Transverse colon (tissue), 4 donors: ENCODE results near the gene DRC7. TPM values are rescaled to one million over a fixed set of nuclear protein-coding genes. Genes with fewer than 3 reads are reported as not detected.
A peak's percentile ranks its signal among the peaks of the same experiment; 100 is the strongest.

ENCODE experiments used
- DNase-seq: peaks from one replicate; pipeline ENCODE4 v3.0.0-alpha.2; 2019
- H3K27ac ChIP-seq, 4 donors: fragments of 200-600 bp; sonication (generic); 2 replicates each; pipeline ENCODE4 v1.5.1; 2016 to 2018; ENCODE audit warnings: inconsistent platforms in 4 of 4
- H3K27me3 ChIP-seq: fragments of 200-600 bp; sonication (generic); 2 replicates; pipeline ENCODE4 v1.5.1; 2017; ENCODE audit warnings: inconsistent platforms
- H3K36me3 ChIP-seq, 4 donors: fragments of 200-600 bp; sonication (generic); 2 replicates each; pipeline ENCODE4 v1.5.1; 2017 to 2019; ENCODE audit warnings: inconsistent platforms in 4 of 4
- H3K4me1 ChIP-seq, 4 donors: fragments of 200-600 bp; sonication (generic); 2 replicates each; pipeline ENCODE4 v1.5.1; 2017 to 2020; ENCODE audit warnings: inconsistent platforms in 4 of 4
- H3K4me3 ChIP-seq, 4 donors: fragments of 200-600 bp; sonication (generic); 1 replicate in 1 of 4; 2 replicates in 3 of 4; pipeline versions ENCODE4 v1.5.1 to v1.6.1; 2017 to 2019; ENCODE audit warnings: inconsistent platforms in 4 of 4
- H3K9me3 ChIP-seq, 2 donors: fragments of 200-600 bp; sonication (generic); 2 replicates each; pipeline ENCODE4 v1.5.1; 2017 to 2019; ENCODE audit warnings: inconsistent platforms in 2 of 2
- EP300 ChIP-seq: sonication (generic); formaldehyde crosslinking; IDR thresholded peaks from one replicate; pipeline ENCODE4 v1.6.1; 2017; ENCODE audit warnings: antibody characterized with exemption, low read depth
- POLR2A ChIP-seq: fragments of 450-650 bp; IDR thresholded peaks from one replicate; pipeline ENCODE4 v1.6.1; 2016; ENCODE audit warnings: antibody characterized with exemption, mild to moderate bottlenecking, moderate library complexity
- POLR2AphosphoS5 ChIP-seq, 3 donors: sonication (generic); formaldehyde crosslinking; IDR thresholded peaks; one replicate each; pipeline ENCODE4 v1.6.1; 2016; ENCODE audit warnings: antibody characterized with exemption in 3 of 3
- WGBS, 2 donors: methylation state at CpG; one replicate each; pipeline ENCODE4 v1.1.5; 2018; ENCODE audit warnings: low coverage in 1 of 2; 5-methylcytosine and 5-hydroxymethylcytosine counted together
- in situ Hi-C, 4 donors: fragments of 200-750 bp; cut with MboI; loops; one replicate each; pipeline versions ENCODE4 v1.15.0 to v1.15.1; 2017; ENCODE audit warnings: low sequenced_read_pairs in 3 of 4, low pct_ligation_motif_present in 1 of 4, low pct_unique_long_range_greater_than_20kb in 1 of 4
- intact Hi-C: fragments of 100-400 bp; cut with DNase I; formaldehyde crosslinking; loops from one replicate; pipeline ENCODE4 v1.15.1; 2023; ENCODE audit warnings: low total_unique reads
- total RNA-seq, 4 donors: library from RNA; depleted of rRNA; stranded (reverse); fragments of >200 nt; gene quantifications; one replicate each; pipeline ENCODE4 v1.1.0, GENCODE V29; 2016
- TF ChIP-seq, protein P1 (sequence below), 5 experiments: fragments of 200-600 bp in 3 of 5; fragments of 450-650 bp in 2 of 5; sonication (generic) in 3 of 5; IDR thresholded peaks; 1 replicate in 2 of 5; 2 replicates in 3 of 5; pipeline ENCODE4 v1.5.1; 2016 to 2017; ENCODE audit warnings: antibody characterized with exemption in 5 of 5, inconsistent platforms in 3 of 5, mild to moderate bottlenecking in 2 of 5, moderate library complexity in 1 of 5

The DRC7 gene
- total RNA-seq, 4 donors from 2014 or later: not detected

DNA sequence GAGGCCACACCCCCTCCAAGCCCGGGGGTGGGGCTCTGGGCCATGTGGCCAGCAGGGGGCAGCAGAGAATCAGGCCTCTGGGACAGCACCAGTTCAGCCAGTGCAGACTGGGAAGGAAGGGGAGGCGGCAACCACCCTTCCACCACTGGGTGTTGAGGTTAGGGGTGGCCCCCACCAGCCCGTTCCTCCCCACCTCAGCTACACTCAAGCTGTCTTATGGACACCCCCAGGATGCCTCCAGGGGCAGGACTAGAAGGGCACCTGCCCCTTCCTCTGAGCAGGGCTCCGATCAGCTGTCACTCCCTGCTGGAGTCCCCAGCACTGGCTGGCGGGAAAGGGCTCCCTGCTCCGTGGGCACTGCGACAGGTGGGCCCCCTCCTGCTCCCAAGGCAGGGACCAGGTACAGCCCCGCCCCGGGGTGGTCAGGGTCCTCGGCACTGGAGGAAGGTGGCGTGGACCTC, 62.8 kb downstream of the DRC7 start:
- in situ Hi-C loops: loop anchor here in 3 of 4 donors (25.0 kb wide), 1 partner anchor 255 kb away; the partner anchor contains the start of genes USB1 (in 3 of the 3) and ZNF319 (in 3 of the 3)

DNA sequence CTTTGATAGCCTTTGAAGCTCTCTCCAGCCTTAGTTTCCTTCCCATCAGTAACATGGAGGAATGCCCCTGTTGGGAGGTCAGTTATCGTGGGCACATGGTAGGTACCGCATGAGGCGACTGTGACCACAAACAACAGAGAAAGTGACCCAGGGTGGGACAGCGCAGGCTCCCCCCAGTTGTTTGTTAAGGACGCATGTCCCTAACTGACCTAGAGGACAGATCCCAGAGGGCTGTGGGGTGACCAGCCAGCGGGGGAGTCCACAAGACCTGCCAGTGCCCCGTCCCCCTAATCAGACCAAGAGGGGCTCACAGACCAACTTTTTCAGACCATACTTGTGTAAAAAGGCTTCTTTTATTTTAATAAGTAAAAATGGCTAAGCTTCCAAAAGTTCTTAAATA, 63.3 kb downstream of the DRC7 start:
- Histone ChIP-seq H3K27me3 (no peaks in the 10 kb centered on the region), H3K27ac (no peak overlapping the region), H3K4me3 (no peak overlapping the region), H3K9me3 (no peaks in the 10 kb centered on the region), H3K4me1 (no peaks in the 10 kb centered on the region), H3K36me3 (no peaks in the 10 kb centered on the region)
- TF ChIP-seq POLR2AphosphoS5 (IDR thresholded peaks at IDR 0.05) (no peak), POLR2A (no peak), EP300 (no peak)
- TF ChIP-seq, protein P1, sequence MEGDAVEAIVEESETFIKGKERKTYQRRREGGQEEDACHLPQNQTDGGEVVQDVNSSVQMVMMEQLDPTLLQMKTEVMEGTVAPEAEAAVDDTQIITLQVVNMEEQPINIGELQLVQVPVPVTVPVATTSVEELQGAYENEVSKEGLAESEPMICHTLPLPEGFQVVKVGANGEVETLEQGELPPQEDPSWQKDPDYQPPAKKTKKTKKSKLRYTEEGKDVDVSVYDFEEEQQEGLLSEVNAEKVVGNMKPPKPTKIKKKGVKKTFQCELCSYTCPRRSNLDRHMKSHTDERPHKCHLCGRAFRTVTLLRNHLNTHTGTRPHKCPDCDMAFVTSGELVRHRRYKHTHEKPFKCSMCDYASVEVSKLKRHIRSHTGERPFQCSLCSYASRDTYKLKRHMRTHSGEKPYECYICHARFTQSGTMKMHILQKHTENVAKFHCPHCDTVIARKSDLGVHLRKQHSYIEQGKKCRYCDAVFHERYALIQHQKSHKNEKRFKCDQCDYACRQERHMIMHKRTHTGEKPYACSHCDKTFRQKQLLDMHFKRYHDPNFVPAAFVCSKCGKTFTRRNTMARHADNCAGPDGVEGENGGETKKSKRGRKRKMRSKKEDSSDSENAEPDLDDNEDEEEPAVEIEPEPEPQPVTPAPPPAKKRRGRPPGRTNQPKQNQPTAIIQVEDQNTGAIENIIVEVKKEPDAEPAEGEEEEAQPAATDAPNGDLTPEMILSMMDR (IDR thresholded peaks at IDR 0.05): no peak
- no peak for DNase-seq
- in situ Hi-C loops (loop anchor here in 3 of 4 donors (25.0 kb wide), 1 partner anchor 254 kb away; the partner anchor contains the start of genes USB1 (in 3 of the 3) and ZNF319 (in 3 of the 3)), intact Hi-C loops (loop anchor here (2.0 to 10.0 kb wide), 2 partner anchors 107 to 257 kb away; no protein-coding TSS in a partner anchor)
- 93% methylated on average over 7 of the region's 7 CpGs; no CpG with 5 or more reads in 1 of the 2 donors for WGBS, 2 donors

More for the DNA sequence above, 62.8 kb downstream of the DRC7 start:
- no peak overlapping the region for H3K27ac ChIP-seq
- no peak overlapping the region for H3K4me3 ChIP-seq
- H3K9me3 ChIP-seq: no peaks in the 10 kb centered on the region
- WGBS, 2 donors: 72% methylated on average over 10 of the region's 11 CpGs; no CpG with 5 or more reads in 1 of the 2 donors
- H3K4me1 ChIP-seq: no peaks in the 10 kb centered on the region
- intact Hi-C loops: loop anchor here (2.0 to 10.0 kb wide), 2 partner anchors 107 to 257 kb away; no protein-coding TSS in a partner anchor
- H3K36me3 ChIP-seq: no peaks in the 10 kb centered on the region
- no peaks in the 10 kb centered on the region for H3K27me3 ChIP-seq
- no peak for TF ChIP-seq POLR2AphosphoS5 (IDR thresholded peaks at IDR 0.05)
- TF ChIP-seq, protein P1 (IDR thresholded peaks at IDR 0.05): peak; percentile 89 to 99 (median 97)
- peak; percentile 91 for DNase-seq

DNA sequence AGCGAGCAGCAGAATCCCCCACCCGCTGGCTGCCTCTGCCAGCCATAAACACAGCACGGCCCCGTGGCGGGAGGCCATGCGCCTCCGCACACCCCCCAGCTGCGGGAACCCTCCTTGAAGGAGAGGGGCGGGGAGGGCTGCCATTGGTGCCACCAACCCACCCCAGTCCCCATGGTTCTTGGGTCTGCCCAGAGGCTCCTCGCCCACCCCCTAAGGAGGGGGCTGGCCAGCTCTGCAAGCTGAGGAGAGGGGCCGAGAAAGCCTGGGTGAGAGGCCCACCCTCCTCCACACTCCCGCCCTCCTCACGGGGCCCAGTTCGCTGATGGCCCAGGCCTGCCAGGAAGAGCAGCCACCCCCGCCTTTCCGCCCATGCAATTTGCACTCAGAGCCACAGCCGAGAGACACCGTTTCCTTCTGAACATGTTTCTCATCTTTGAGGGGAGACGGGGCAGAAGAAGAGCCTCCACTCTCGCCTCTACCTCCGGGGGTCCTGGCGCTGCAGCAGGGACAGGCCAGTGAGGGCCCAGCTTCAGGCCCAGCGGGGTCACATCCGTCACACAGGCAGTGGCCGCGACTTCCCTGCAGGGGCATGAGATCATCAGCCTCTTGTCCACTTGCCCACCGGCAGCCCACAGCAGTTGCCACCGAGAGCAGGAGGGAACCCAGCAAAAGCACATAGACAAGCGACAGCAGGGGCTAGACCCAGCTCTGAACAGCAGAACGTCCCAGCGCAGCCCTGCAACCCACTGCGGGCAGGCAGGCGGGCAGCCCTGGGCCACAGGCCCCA, 63.9 kb downstream of the DRC7 start:
- no peaks in the 10 kb centered on the region for H3K4me1 ChIP-seq
- WGBS, 2 donors: 82% methylated on average over 29 of the region's 33 CpGs; no CpG with 5 or more reads in 1 of the 2 donors
- no peak for DNase-seq
- no peaks in the 10 kb centered on the region for H3K27me3 ChIP-seq
- no peaks in the 10 kb centered on the region for H3K36me3 ChIP-seq
- intact Hi-C loops (loop anchor here (10.0 kb wide), 1 partner anchor 256 kb away; no protein-coding TSS in a partner anchor), in situ Hi-C loops (loop anchor here in 3 of 4 donors (25.0 kb wide), 1 partner anchor 254 kb away; the partner anchor contains the start of genes USB1 (in 3 of the 3) and ZNF319 (in 3 of the 3))
- H3K4me3 ChIP-seq: no peak overlapping the region
- TF ChIP-seq, protein P1 (IDR thresholded peaks at IDR 0.05): no peak
- TF ChIP-seq EP300 (no peak), POLR2A (no peak), POLR2AphosphoS5 (IDR thresholded peaks at IDR 0.05) (no peak)
- H3K27ac ChIP-seq: no peak overlapping the region
- no peaks in the 10 kb centered on the region for H3K9me3 ChIP-seq

DNA sequence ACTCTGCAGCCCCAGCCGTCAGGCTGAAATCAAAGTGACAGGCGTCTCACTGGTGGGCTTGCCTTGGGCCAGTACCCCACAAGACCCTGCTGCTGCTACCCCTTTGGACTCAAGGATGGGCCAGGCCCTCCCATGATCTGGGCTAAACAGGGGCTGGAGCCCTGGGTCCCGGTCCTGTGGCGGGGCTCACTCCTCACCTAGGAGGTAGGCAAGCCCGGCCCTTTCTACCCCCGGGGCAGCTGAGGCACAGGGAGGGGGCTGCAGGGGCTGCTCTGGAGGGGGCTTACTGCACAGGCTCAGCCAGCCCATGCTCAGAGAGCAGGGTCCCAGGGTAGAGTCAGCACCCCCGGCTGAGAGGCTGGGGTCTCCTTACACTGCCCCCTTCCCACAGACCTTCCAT, 64.5 kb downstream of the DRC7 start:
- 88% methylated on average over 6 of the region's 7 CpGs; no CpG with 5 or more reads in 1 of the 2 donors for WGBS, 2 donors
- no peak overlapping the region for H3K4me3 ChIP-seq
- no peaks in the 10 kb centered on the region for H3K9me3 ChIP-seq
- in situ Hi-C loops: loop anchor here in 3 of 4 donors (25.0 kb wide), 1 partner anchor 253 kb away; the partner anchor contains the start of genes USB1 (in 3 of the 3) and ZNF319 (in 3 of the 3)
- intact Hi-C loops: loop anchor here (10.0 kb wide), 1 partner anchor 256 kb away; no protein-coding TSS in a partner anchor
- H3K27me3 ChIP-seq: no peaks in the 10 kb centered on the region
- H3K27ac ChIP-seq: no peak overlapping the region
- H3K4me1 ChIP-seq: no peaks in the 10 kb centered on the region
- TF ChIP-seq POLR2A (no peak), EP300 (no peak), POLR2AphosphoS5 (IDR thresholded peaks at IDR 0.05) (no peak)
- TF ChIP-seq, protein P1 (IDR thresholded peaks at IDR 0.05): no peak
- no peaks in the 10 kb centered on the region for H3K36me3 ChIP-seq
- DNase-seq: no peak
